ENCODE data around the gene CFAP251. TPM values are rescaled to one million over a fixed set of nuclear protein-coding genes. Genes with fewer than 3 reads are reported as not detected.

Gene CFAP251
- total RNA-seq, 2 experiments from 2014 or later: 1.9 to 2.2 TPM

GRCh38 chr12:121990692-121991603, 72.6 kb downstream of the CFAP251 start:
- POLR2A ChIA-PET: interaction anchor here (0.7 to 1.9 kb wide), 3 partner anchors 16 to 72 kb away, joined by 3 to 8 read pairs (median 8); partner anchors contain the start of genes BCL7A and CFAP251
- peak; percentile 38 for DNase-seq

GRCh38 chr12:121992059-121992879, 73.9 kb downstream of the CFAP251 start:
- Mint-ChIP-seq H3K4me1 (peaks cover 19% of the 10 kb centered on the region), H3K36me3 (ENCODE audit: low read depth) (no peaks in the 10 kb centered on the region), H3K9me3 (no peaks in the 10 kb centered on the region), H3K4me3 (no peak overlapping the region), H3K27me3 (peaks cover 17% of the 10 kb centered on the region), H3K27ac (peak overlapping the region; percentile 82)
- ChIA-PET POLR2A (interaction anchor here (0.7 to 1.9 kb wide), 4 partner anchors 15 to 214 kb away, joined by 3 to 8 read pairs (median 6); partner anchors contain the start of gene BCL7A), CTCF (interaction anchor here (0.6 to 1.9 kb wide), 9 partner anchors 9 to 198 kb away, joined by 3 to 24 read pairs (median 4); partner anchors contain the start of genes CFAP251, PSMD9 and RHOF)
- DNase-seq: peak; percentile 69

More at GRCh38 chr12:121990692-121991603, 72.6 kb downstream of the CFAP251 start:
- CTCF ChIA-PET: interaction anchor here (0.6 to 1.9 kb wide), 5 partner anchors 63 to 197 kb away, joined by 3 to 24 read pairs (median 3); partner anchors contain the start of genes CFAP251 and PSMD9
- H3K27ac Mint-ChIP-seq: no peak overlapping the region
- peaks cover 19% of the 10 kb centered on the region for H3K4me1 Mint-ChIP-seq
- no peaks in the 10 kb centered on the region for H3K36me3 Mint-ChIP-seq (ENCODE audit: low read depth)
- H3K27me3 Mint-ChIP-seq: peaks cover 8% of the 10 kb centered on the region
- H3K9me3 Mint-ChIP-seq: no peaks in the 10 kb centered on the region
- no peak overlapping the region for H3K4me3 Mint-ChIP-seq

DNA sequence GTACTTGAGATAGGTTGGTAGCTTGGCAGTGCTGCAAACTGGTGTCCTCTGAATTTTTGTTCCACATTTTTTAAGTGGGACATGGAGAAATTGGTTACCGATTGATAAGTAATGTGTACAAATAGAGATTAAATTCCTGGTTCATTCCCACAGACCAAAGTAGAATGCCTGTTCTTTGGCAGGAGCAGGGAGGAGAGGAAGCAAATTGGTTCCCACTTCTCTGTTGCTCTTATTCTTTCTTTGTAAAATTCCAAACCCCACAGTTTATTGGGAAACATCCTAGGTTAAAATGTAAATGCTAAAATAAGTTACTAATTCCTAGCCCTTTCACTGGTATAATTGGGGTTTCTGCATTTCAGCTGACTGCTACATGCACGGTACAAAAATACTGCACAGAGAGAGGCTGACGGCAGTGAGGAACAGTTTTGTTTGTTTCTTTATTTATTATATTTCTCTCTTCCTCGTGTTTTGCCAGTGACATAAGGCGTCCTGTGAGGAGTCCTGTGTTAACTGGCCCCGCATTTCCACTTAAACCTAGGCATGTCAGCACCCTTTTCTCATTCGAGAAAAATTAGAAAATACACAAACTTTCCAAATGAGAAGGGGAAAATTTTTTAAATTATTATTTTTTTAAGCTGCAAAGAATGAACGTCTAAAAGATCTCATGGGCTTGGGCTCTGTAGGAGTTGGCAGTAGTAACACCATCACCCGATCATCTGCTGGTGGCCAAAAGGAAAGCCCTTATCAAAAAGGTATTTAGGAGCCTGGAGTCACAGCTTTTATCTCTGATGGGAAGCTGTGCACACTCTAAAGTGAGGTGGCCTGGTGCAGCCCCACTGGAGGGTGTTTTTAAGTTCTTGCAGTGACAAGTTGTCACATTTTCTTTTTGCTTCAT, 77.9 kb downstream of the CFAP251 start:
- H3K27ac Mint-ChIP-seq: no peak overlapping the region
- H3K4me1 Mint-ChIP-seq: peaks cover 12% of the 10 kb centered on the region
- peaks cover 3% of the 10 kb centered on the region for H3K9me3 Mint-ChIP-seq
- H3K36me3 Mint-ChIP-seq (ENCODE audit: low read depth): peaks cover 2% of the 10 kb centered on the region
- H3K27me3 Mint-ChIP-seq: peaks cover 22% of the 10 kb centered on the region
- no peak overlapping the region for H3K4me3 Mint-ChIP-seq
- ChIA-PET POLR2A (interaction anchor here (1.1 kb wide), 1 partner anchor 11 kb away, joined by 3 read pairs; no protein-coding TSS in a partner anchor), CTCF (no interaction called here)
- no peak for DNase-seq

DNA sequence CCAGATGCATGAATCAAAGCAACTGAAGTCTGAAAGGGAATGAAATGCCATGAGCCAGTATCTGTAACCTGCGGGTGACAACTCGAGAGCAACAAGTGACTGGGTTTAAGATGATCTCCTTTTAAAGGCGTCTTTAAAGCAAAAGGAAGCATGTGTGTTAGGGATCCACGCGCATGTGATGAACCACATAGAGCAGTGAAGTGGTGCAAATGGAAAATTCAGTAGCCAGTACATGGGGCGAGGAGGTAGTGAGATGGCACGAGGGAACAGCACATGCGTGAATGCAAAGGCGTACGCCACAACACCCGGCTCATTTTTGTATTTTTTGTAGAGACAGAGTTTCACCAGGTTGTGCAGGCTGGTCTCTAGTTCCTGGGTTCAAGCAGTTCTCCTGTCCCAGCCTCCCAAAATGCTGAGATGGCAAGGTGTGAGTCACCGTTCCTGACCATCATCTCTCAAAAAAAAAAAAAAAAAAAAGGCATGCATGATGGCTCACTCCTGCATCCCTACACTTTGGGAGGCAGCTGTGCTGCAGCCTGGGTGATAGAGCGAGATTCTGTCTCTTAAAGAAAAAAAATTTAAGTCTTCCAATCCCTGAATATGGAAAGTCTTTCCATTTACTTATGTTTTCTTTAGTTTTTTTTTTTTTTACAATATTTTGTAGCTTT, 78.7 kb downstream of the CFAP251 start:
- ChIA-PET POLR2A (no interaction called here), CTCF (no interaction called here)
- no peak overlapping the region for H3K27ac Mint-ChIP-seq
- peaks cover 22% of the 10 kb centered on the region for H3K27me3 Mint-ChIP-seq
- peaks cover 5% of the 10 kb centered on the region for H3K4me1 Mint-ChIP-seq
- peaks cover 2% of the 10 kb centered on the region for H3K36me3 Mint-ChIP-seq (ENCODE audit: low read depth)
- DNase-seq: no peak
- peaks cover 3% of the 10 kb centered on the region for H3K9me3 Mint-ChIP-seq
- no peak overlapping the region for H3K4me3 Mint-ChIP-seq

GRCh38 chr12:122001466-122002209, 83.2 kb downstream of the CFAP251 start:
- peaks cover 2% of the 10 kb centered on the region for H3K36me3 Mint-ChIP-seq (ENCODE audit: low read depth)
- DNase-seq: no peak
- H3K4me3 Mint-ChIP-seq: no peak overlapping the region
- H3K9me3 Mint-ChIP-seq: peaks cover 3% of the 10 kb centered on the region
- CTCF ChIA-PET: interaction anchor here (0.6 to 1.7 kb wide), 2 partner anchors 9 to 154 kb away, joined by 3 to 4 read pairs; no protein-coding TSS in a partner anchor
- H3K27ac Mint-ChIP-seq: no peak overlapping the region
- POLR2A ChIA-PET: no interaction called here
- peaks cover 17% of the 10 kb centered on the region for H3K4me1 Mint-ChIP-seq
- H3K27me3 Mint-ChIP-seq: peaks cover 23% of the 10 kb centered on the region

DNA sequence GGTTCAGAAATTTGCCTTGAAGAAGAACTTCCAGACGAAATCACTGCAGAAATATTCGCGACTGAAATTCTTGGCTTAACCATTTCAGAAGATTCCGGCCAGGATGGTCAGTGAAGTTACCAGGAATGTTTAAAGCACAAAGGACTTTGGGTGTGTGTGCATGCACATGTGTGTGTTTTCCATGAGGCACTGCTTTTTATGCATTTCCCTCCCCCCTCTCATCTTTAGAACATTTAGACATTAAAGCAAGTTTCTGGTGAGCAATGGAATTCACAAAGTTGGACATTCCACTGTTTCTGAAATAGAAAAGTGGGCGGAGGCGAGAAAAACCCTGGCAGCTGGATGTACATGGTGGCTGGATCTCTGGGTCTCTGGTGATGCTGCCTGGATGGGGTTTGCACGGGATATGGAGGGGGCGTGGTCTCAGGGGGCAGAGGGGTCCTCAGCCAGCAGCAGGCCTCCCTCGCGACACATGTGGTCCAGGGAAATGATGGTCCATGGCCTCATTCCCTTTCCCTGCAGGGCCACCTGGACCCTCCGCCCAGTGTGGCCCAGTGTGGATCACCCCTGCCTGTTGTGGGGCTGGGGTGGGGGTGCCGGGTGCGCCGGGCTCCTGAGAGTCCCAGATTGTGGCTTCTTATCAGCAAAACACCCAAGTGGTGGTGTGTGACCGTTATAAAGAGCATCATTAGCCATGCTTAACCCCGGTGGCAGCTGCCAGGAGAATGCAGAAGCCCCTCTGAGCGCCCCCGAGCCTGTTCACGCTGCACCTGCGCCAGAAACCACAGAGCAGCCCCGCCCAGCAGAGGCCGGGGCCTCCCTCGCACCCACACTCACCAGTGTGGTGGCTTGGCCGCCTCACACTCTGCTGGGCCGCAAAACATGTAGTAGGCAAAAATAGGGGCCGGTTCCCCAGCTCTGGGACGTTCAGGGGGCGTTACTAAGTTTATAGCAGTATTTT, 85.5 kb downstream of the CFAP251 start:
- POLR2A ChIA-PET: no interaction called here
- Mint-ChIP-seq H3K27me3 (peaks cover 24% of the 10 kb centered on the region), H3K27ac (no peak overlapping the region), H3K4me1 (peaks cover 27% of the 10 kb centered on the region), H3K36me3 (ENCODE audit: low read depth) (peaks cover 2% of the 10 kb centered on the region), H3K4me3 (no peak overlapping the region), H3K9me3 (peaks cover 3% of the 10 kb centered on the region)
- CTCF ChIA-PET: interaction anchor here (0.6 to 1.7 kb wide), 2 partner anchors 12 to 456 kb away, joined by 3 to 4 read pairs; no protein-coding TSS in a partner anchor
- DNase-seq: no peak

GRCh38 chr12:122004633-122005071, 86.3 kb downstream of the CFAP251 start:
- H3K4me3 Mint-ChIP-seq: no peak overlapping the region
- H3K36me3 Mint-ChIP-seq (ENCODE audit: low read depth): peaks cover under 1% of the 10 kb centered on the region
- H3K27me3 Mint-ChIP-seq: peaks cover 22% of the 10 kb centered on the region
- H3K27ac Mint-ChIP-seq: no peak overlapping the region
- POLR2A ChIA-PET: no interaction called here
- H3K9me3 Mint-ChIP-seq: peaks cover under 1% of the 10 kb centered on the region
- H3K4me1 Mint-ChIP-seq: peaks cover 27% of the 10 kb centered on the region
- DNase-seq: no peak
- CTCF ChIA-PET: interaction anchor here (3.2 kb wide), 1 partner anchor 86 kb away, joined by 22 read pairs; the partner anchor contains the start of gene CFAP251

GRCh38 chr12:122005252-122005776, 86.9 kb downstream of the CFAP251 start:
- Mint-ChIP-seq H3K27ac (no peak overlapping the region), H3K27me3 (peaks cover 21% of the 10 kb centered on the region), H3K36me3 (ENCODE audit: low read depth) (no peaks in the 10 kb centered on the region), H3K4me3 (no peak overlapping the region), H3K4me1 (peaks cover 27% of the 10 kb centered on the region), H3K9me3 (no peaks in the 10 kb centered on the region)
- CTCF ChIA-PET: interaction anchor here (3.2 kb wide), 1 partner anchor 87 kb away, joined by 22 read pairs; the partner anchor contains the start of gene CFAP251
- no peak for DNase-seq
- POLR2A ChIA-PET: interaction anchor here (1.7 to 2.1 kb wide), 2 partner anchors 16 to 18 kb away, joined by 9 to 13 read pairs; partner anchors contain the start of gene BCL7A

GRCh38 chr12:122006186-122006926, 88.0 kb downstream of the CFAP251 start:
- peaks cover 23% of the 10 kb centered on the region for H3K27me3 Mint-ChIP-seq
- CTCF ChIA-PET: interaction anchor here (0.6 to 3.2 kb wide), 6 partner anchors 14 to 329 kb away, joined by 3 to 22 read pairs (median 4); partner anchors contain the start of genes BCL7A and CFAP251

More at GRCh38 chr12:122006186-122006926, 88.0 kb downstream of the CFAP251 start:
- Mint-ChIP-seq H3K27ac (peak overlapping the region; percentile 66), H3K4me3 (peak overlapping the region; percentile 35), H3K9me3 (no peaks in the 10 kb centered on the region), H3K4me1 (peaks cover 27% of the 10 kb centered on the region), H3K36me3 (ENCODE audit: low read depth) (no peaks in the 10 kb centered on the region)
- POLR2A ChIA-PET: interaction anchor here (0.6 to 2.1 kb wide), 5 partner anchors 10 to 88 kb away, joined by 3 to 13 read pairs (median 8); partner anchors contain the start of genes BCL7A and CFAP251
- peak; percentile 56 for DNase-seq
